Kidney (tissue), 14 donors: Measurements from ENCODE around the gene NAP1L5. TPM values are rescaled to one million over a fixed set of nuclear protein-coding genes. Genes with fewer than 3 reads are reported as not detected.

Experiments
- DNase-seq, 5 donors: peaks; one replicate each; pipeline ENCODE4 v3.0.0-alpha.2; 2013 to 2020
- FAIRE-seq: peaks from 2 replicates; lab custom pipeline; 2012; peaks lifted over from hg19 to GRCh38; lab: Jason Lieb, UNC
- H3K27ac ChIP-seq, 2 donors: one replicate each; pipeline ENCODE4 v1.7.0; 2013; ENCODE audit warnings: low read depth in 2 of 2, low read length in 2 of 2, inconsistent platforms in 1 of 2
- H3K27me3 ChIP-seq: one replicate; pipeline ENCODE4 v1.7.1; 2013; ENCODE audit warnings: low read length, inconsistent platforms; ENCODE audit not compliant: control insufficient read depth, insufficient read depth
- H3K36me3 ChIP-seq, 3 donors: one replicate each; pipeline versions ENCODE4 v1.7.0 to v1.7.1; 2013; ENCODE audit warnings: low read length in 3 of 3, control low read depth in 1 of 3, inconsistent platforms in 1 of 3; ENCODE audit not compliant: insufficient read depth in 3 of 3, control insufficient read depth in 2 of 3
- H3K4me1 ChIP-seq, 3 donors: one replicate each; pipeline versions ENCODE4 v1.7.0 to v1.7.1; 2013; ENCODE audit warnings: low read length in 3 of 3, inconsistent platforms in 1 of 3, low read depth in 1 of 3; ENCODE audit not compliant: control insufficient read depth in 2 of 3, insufficient read depth in 2 of 3
- H3K4me3 ChIP-seq, 3 donors: one replicate each; pipeline versions ENCODE4 v1.7.0 to v1.8.1; 2013; ENCODE audit warnings: low read length in 3 of 3, control low read depth in 1 of 3, inconsistent platforms in 1 of 3
- H3K9ac ChIP-seq, 3 donors: one replicate each; pipeline versions ENCODE4 v1.7.0 to v1.7.1; 2013; ENCODE audit warnings: low read length in 3 of 3, control low read depth in 1 of 3, inconsistent platforms in 1 of 3
- H3K9me3 ChIP-seq, 3 donors: one replicate each; pipeline versions ENCODE4 v1.7.0 to v1.7.1; 2013; ENCODE audit warnings: low read length in 3 of 3, control low read depth in 1 of 3, inconsistent platforms in 1 of 3; ENCODE audit not compliant: control insufficient read depth in 2 of 3, insufficient read depth in 1 of 3
- intact Hi-C: fragments of 100-400 bp; cut with DNase I; formaldehyde crosslinking; loops from one replicate; pipeline ENCODE4 v1.11.1; 2022
- polyA plus RNA-seq: library from polyadenylated mRNA; stranded (reverse); fragments of 350-450 nt; fragmentation: Illumina TruSeq; extraction: RNeasy Lipid Tissue Mini Kit (QIAGEN cat#74804); gene quantifications from one replicate; pipeline ENCODE4 v1.2.3, GENCODE V29; 2014; ENCODE audit warnings: low read depth, low replicate concordance; ENCODE audit not compliant: insufficient read depth
- total RNA-seq: library from RNA; stranded (reverse); fragmentation: NEBNext Ultra II Directional; extraction: Animal tissue kit (Norgen Biotek cat#: 25700); gene quantifications from one replicate; pipeline ENCODE4 v1.2.1, GENCODE V29; 2021
- TF ChIP-seq, protein P1 (sequence below): IDR thresholded peaks from 3 replicates; pipeline ENCODE4 v1.5.1; 2012; ENCODE audit warnings: mild to moderate bottlenecking, moderate library complexity, borderline replicate concordance; ENCODE audit not compliant: insufficient read depth; ENCODE audit errors: extremely low read depth
- donor health status: control.
- donor health status: control.
- donor health status: control.
- donor health status: control.
- donor health status: control.
- donor health status: DM: yes; HTN: yes; CAD: no.
- donor health status: Normal renal cell carcinoma (clear cell type).

Gene NAP1L5
- total and polyA plus RNA-seq, 2 donors from 2014 or later: 5.9 to 12.4 TPM

DNA sequence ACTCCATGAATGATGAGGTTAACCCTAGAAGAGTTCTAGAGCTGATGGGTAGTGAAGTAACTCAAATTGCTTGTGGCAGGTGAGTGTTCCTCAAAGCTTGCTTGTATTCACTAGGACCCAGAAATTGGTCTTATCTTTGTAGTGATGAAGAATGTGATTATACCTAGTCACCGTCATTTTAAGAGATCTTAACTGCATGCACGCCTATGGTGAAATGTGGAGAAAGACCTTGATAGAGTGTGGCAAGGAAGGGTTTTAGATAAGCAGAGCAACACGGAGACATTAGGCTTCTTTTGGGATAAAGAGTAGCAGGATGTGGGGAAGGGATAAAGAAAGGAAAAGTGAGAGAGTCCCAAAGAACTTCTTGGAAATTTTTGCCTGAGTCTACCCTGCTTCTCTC lies 42.4 kb downstream of the NAP1L5 start:
- H3K36me3 ChIP-seq: peaks cover 4 to 23% (median 11%) of the 10 kb centered on the region in 3 donors
- intact Hi-C loops: no loop called here
- H3K4me1 ChIP-seq: peaks cover 0 to 18% (median 7%) of the 10 kb centered on the region in 3 donors
- H3K27me3 ChIP-seq: no peaks in the 10 kb centered on the region
- H3K4me3 ChIP-seq: no peak overlapping the region
- no peaks in the 10 kb centered on the region for H3K9me3 ChIP-seq
- no peak overlapping the region for H3K27ac ChIP-seq
- no peak for DNase-seq
- H3K9ac ChIP-seq: no peak overlapping the region
- FAIRE-seq: no peak
- TF ChIP-seq, protein P1, sequence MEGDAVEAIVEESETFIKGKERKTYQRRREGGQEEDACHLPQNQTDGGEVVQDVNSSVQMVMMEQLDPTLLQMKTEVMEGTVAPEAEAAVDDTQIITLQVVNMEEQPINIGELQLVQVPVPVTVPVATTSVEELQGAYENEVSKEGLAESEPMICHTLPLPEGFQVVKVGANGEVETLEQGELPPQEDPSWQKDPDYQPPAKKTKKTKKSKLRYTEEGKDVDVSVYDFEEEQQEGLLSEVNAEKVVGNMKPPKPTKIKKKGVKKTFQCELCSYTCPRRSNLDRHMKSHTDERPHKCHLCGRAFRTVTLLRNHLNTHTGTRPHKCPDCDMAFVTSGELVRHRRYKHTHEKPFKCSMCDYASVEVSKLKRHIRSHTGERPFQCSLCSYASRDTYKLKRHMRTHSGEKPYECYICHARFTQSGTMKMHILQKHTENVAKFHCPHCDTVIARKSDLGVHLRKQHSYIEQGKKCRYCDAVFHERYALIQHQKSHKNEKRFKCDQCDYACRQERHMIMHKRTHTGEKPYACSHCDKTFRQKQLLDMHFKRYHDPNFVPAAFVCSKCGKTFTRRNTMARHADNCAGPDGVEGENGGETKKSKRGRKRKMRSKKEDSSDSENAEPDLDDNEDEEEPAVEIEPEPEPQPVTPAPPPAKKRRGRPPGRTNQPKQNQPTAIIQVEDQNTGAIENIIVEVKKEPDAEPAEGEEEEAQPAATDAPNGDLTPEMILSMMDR: no peak

DNA sequence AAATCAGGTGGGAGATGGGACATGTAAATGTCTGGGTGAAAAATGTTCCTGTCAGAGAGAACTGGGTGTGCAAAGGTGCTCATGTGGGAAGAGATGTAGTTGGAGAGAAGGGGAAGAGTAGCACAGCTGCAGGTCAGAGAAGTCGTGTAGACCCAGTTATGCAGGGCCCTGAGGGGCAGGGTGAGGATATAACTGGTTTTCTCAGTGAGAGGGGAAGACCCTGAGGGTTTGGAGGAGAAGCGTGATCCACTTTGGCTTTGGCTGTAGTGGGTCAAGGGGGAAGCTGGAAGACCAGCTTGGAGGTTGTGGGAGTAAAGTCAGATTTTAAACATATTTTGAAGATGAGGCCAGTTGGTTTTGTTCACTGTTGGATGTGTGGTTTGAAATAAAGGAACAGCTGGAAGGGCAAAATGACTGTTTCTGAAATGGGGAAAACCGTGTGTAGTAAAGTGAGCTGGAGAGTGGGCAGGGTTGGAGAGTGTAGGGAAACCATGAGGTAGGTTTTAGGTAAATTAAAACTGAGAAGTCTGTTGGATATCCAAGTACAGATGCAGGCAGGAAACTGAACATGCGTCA lies 44.2 kb downstream of the NAP1L5 start:
- Histone ChIP-seq H3K27ac (no peak overlapping the region), H3K36me3 (peaks cover 4 to 23% (median 11%) of the 10 kb centered on the region in 3 donors), H3K9ac (no peak overlapping the region), H3K4me1 (peaks cover 0 to 10% (median 4%) of the 10 kb centered on the region in 3 donors), H3K27me3 (no peaks in the 10 kb centered on the region), H3K4me3 (no peak overlapping the region), H3K9me3 (no peaks in the 10 kb centered on the region)
- no peak for FAIRE-seq
- intact Hi-C loops: no loop called here
- no peak for DNase-seq
- TF ChIP-seq, protein P1: no peak

DNA sequence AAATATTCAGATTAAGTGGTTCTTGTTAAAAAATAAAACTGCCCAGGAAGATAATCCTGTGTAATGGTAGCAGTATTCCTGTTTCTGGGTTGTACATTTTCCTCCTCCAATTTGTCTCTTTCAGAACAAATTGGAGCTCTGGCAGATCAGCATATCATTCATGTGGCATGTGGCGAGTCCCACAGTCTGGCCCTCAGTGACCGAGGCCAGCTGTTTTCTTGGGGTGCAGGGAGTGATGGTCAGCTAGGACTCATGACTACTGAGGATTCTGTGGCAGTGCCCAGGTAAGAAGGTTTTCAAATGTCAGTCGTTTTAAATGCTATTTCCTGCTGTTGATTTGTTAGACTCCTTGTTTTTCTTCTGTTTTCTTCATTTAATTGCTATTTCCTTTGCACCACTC lies 47.9 kb downstream of the NAP1L5 start:
- Histone ChIP-seq H3K4me3 (no peak overlapping the region), H3K27me3 (no peaks in the 10 kb centered on the region), H3K9ac (no peak overlapping the region), H3K36me3 (peaks cover 0 to 6% (median 4%) of the 10 kb centered on the region in 3 donors), H3K9me3 (no peaks in the 10 kb centered on the region), H3K4me1 (peaks cover 0 to 4% (median 0%) of the 10 kb centered on the region in 3 donors), H3K27ac (no peak overlapping the region)
- FAIRE-seq (no peak), DNase-seq (no peak)
- intact Hi-C loops: no loop called here
- TF ChIP-seq, protein P1: no peak
